HEK293T (cell line): Measurements from ENCODE around the gene DMXL1.

Experiments
- ELF4 ChIP-seq: fragments of 450-650 bp; IDR thresholded peaks from 2 replicates; pipeline ENCODE4 v1.6.1; 2017; ENCODE audit warnings: antibody characterized with exemption
- SUZ12 ChIP-seq: fragments of 450-650 bp; IDR thresholded peaks from 2 replicates; pipeline ENCODE4 v1.6.1; 2016; ENCODE audit warnings: mild to moderate bottlenecking
- ZNF384 ChIP-seq: fragments of 450-650 bp; IDR thresholded peaks from 2 replicates; pipeline ENCODE4 v1.6.1; 2016

- no peak for TF ChIP-seq ELF4
- TF ChIP-seq ZNF384: no peak
- no peak for TF ChIP-seq SUZ12
These were observed 52.4 kb downstream of the DMXL1 start for GRCh38 chr5:119123280-119123679.
